CD14-positive monocyte (primary cell): ENCODE results near the gene CD55. TPM values are rescaled to one million over a fixed set of nuclear protein-coding genes. Genes with fewer than 3 reads are reported as not detected.

Source experiments
- DNase-seq, 3 donors: peaks; one replicate each; pipeline ENCODE4 v3.0.0-alpha.2; 2011 to 2022
- H2AFZ ChIP-seq: 2 replicates; pipeline ENCODE4 v1.6.0; 2012; ENCODE audit warnings: mild to moderate bottlenecking, low read depth, low read length, inconsistent platforms; ENCODE audit not compliant: insufficient read depth, poor library complexity, severe bottlenecking
- H3K27ac ChIP-seq, 2 donors: 1 replicate in 1 of 2; 2 replicates in 1 of 2; pipeline ENCODE4 v1.5.1; 2012 to 2013; ENCODE audit warnings: low read length in 2 of 2, control low read depth in 1 of 2, inconsistent platforms in 1 of 2, low read depth in 1 of 2, mild to moderate bottlenecking in 1 of 2
- H3K27me3 ChIP-seq, 2 donors: one replicate each; pipeline versions ENCODE4 v1.6.0 to v1.6.1; 2011 to 2013; ENCODE audit warnings: low read length in 2 of 2; ENCODE audit not compliant: control insufficient read depth in 2 of 2, insufficient read depth in 2 of 2
- H3K36me3 ChIP-seq, 2 donors: replicated peaks in 1 of 2; 1 replicate in 1 of 2; 2 replicates in 1 of 2; pipeline versions ENCODE4 v1.5.1 to v1.6.1; 2012 to 2013; ENCODE audit warnings: low read length in 2 of 2, control low read depth in 1 of 2, inconsistent platforms in 1 of 2, mild to moderate bottlenecking in 1 of 2; ENCODE audit not compliant: insufficient read depth in 2 of 2, control insufficient read depth in 1 of 2
- H3K4me1 ChIP-seq, 2 donors: 1 replicate in 1 of 2; 2 replicates in 1 of 2; pipeline versions ENCODE4 v1.5.1 to v1.6.1; 2012 to 2013; ENCODE audit warnings: low read length in 2 of 2, control low read depth in 1 of 2, inconsistent platforms in 1 of 2, mild to moderate bottlenecking in 1 of 2, moderate library complexity in 1 of 2; ENCODE audit not compliant: insufficient read depth in 2 of 2, control insufficient read depth in 1 of 2
- H3K4me2 ChIP-seq: replicated peaks from 2 replicates; pipeline ENCODE3; 2012; ENCODE audit warnings: low read length, moderate library complexity, mild to moderate bottlenecking; ENCODE audit not compliant: poor library complexity, severe bottlenecking; ENCODE audit errors: extremely low read depth
- H3K4me3 ChIP-seq, 3 experiments: fragments of 200-600 bp in 1 of 3; sonication (generic) in 1 of 3; replicated peaks in 1 of 3; 1 replicate in 2 of 3; 2 replicates in 1 of 3; pipeline ENCODE4 v1.5.1; 2011 to 2013; ENCODE audit warnings: low read length in 3 of 3, mild to moderate bottlenecking in 3 of 3, control low read depth in 2 of 3, low read depth in 2 of 3, inconsistent platforms in 1 of 3, moderate library complexity in 1 of 3
- H3K79me2 ChIP-seq: 2 replicates; pipeline ENCODE4 v1.6.0; 2012; ENCODE audit warnings: mild to moderate bottlenecking, control low read depth, inconsistent platforms, low read length, moderate library complexity; ENCODE audit not compliant: insufficient read depth
- H3K9ac ChIP-seq: 2 replicates; pipeline ENCODE4 v1.6.0; 2017; ENCODE audit warnings: low read length, mild to moderate bottlenecking; ENCODE audit not compliant: insufficient read depth, poor library complexity, severe bottlenecking
- H3K9me3 ChIP-seq, 2 donors: replicated peaks in 1 of 2; 1 replicate in 1 of 2; 2 replicates in 1 of 2; pipeline versions ENCODE4 v1.5.1 to v1.6.1; 2012 to 2013; ENCODE audit warnings: low read length in 2 of 2, control low read depth in 1 of 2; ENCODE audit not compliant: control insufficient read depth in 1 of 2, insufficient read depth in 1 of 2
- H4K20me1 ChIP-seq: 2 replicates; pipeline ENCODE4 v1.6.0; 2012; ENCODE audit warnings: mild to moderate bottlenecking, low read length, control low read depth, moderate library complexity; ENCODE audit not compliant: insufficient read depth
- H3K27ac Mint-ChIP-seq, 7 donors: one replicate each; pipeline ENCODE4 v1.8.0; 2020; ENCODE audit warnings: mild to moderate bottlenecking in 7 of 7, mixed read lengths in 7 of 7, moderate library complexity in 6 of 7, inconsistent platforms in 2 of 7
- H3K27me3 Mint-ChIP-seq, 3 donors: one replicate each; pipeline ENCODE4 v1.8.0; 2021 to 2022; ENCODE audit warnings: low read depth in 3 of 3, mild to moderate bottlenecking in 3 of 3, mixed read lengths in 3 of 3, moderate library complexity in 3 of 3, inconsistent platforms in 1 of 3
- H3K36me3 Mint-ChIP-seq, 2 donors: one replicate each; pipeline ENCODE4 v1.8.0; 2020; ENCODE audit warnings: mixed read lengths in 2 of 2, inconsistent platforms in 1 of 2, mild to moderate bottlenecking in 1 of 2
- H3K4me1 Mint-ChIP-seq: one replicate; pipeline ENCODE4 v1.8.0; 2020; ENCODE audit warnings: mild to moderate bottlenecking, mixed read lengths
- H3K4me3 Mint-ChIP-seq, 2 donors: one replicate each; pipeline ENCODE4 v1.8.0; 2020; ENCODE audit warnings: mild to moderate bottlenecking in 2 of 2, mixed read lengths in 2 of 2, moderate library complexity in 1 of 2
- H3K9me3 Mint-ChIP-seq, 7 donors: one replicate each; pipeline ENCODE4 v1.8.0; 2020 to 2022; ENCODE audit warnings: mixed read lengths in 7 of 7, mild to moderate bottlenecking in 6 of 7, moderate library complexity in 6 of 7, inconsistent platforms in 2 of 7
- WGBS: methylation state at CpG from one replicate; pipeline ENCODE4 v1.1.5; 2013; ENCODE audit warnings: missing lambda C conversion rate; ENCODE audit not compliant: insufficient coverage; 5-methylcytosine and 5-hydroxymethylcytosine counted together
- intact Hi-C, 2 donors: fragments of 100-400 bp; cut with micrococcal nuclease; formaldehyde crosslinking; loops; one replicate each; pipeline versions ENCODE4 v1.15.0 to v1.15.1; 2023
- polyA plus RNA-seq, 3 donors: library from polyadenylated mRNA; depleted of rRNA in 1 of 3; unstranded in 2 of 3; stranded (reverse) in 1 of 3; fragments of 300-500 nt in 2 of 3; fragments of >200 nt in 1 of 3; fragmentation: Illumina TruSeq in 2 of 3; gene quantifications; 1 replicate in 2 of 3; 2 replicates in 1 of 3; pipeline ENCODE4 v1.2.3, GENCODE V29; 2012 to 2021
- TF ChIP-seq, protein P1 (sequence below): fragments of 200-600 bp; IDR thresholded peaks from one replicate; pipeline ENCODE4 v1.8.0; 2022; ENCODE audit warnings: antibody characterized with exemption, mild to moderate bottlenecking

Gene CD55
- polyA plus RNA-seq, 3 donors = 171 to 221 (median 182) TPM

DNA sequence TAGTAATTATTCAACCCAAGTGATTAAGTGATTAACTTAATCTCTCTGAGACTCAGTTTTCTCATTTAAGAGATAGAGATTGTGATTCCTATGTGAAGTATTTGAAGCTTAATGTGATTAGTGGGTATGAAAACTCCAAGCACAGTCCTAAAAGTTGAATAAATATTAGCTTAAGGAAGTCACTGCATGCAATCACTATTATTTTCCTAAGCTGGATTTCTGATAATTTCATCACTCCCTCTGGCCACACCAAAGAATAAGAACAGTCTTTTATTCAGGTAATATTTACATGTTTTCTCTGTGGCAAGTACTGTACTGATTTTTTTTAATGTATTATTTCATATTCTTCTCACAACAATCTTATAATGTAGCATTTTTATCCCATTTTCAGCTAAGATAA, 31.1 kb downstream of the CD55 start:
- Histone ChIP-seq H3K4me2 (no peak overlapping the region), H3K4me3 (no peak overlapping the region), H3K36me3 (peaks cover 63 to 93% of the 10 kb centered on the region in 2 donors), H3K9ac (no peak overlapping the region), H4K20me1 (peaks cover 99% of the 10 kb centered on the region), H2AFZ (no peak overlapping the region), H3K27me3 (no peaks in the 10 kb centered on the region), H3K79me2 (peaks cover 37% of the 10 kb centered on the region), H3K27ac (no peak overlapping the region), H3K9me3 (no peaks in the 10 kb centered on the region), H3K4me1 (no peaks in the 10 kb centered on the region)
- DNase-seq = no peak
- TF ChIP-seq, protein P1, sequence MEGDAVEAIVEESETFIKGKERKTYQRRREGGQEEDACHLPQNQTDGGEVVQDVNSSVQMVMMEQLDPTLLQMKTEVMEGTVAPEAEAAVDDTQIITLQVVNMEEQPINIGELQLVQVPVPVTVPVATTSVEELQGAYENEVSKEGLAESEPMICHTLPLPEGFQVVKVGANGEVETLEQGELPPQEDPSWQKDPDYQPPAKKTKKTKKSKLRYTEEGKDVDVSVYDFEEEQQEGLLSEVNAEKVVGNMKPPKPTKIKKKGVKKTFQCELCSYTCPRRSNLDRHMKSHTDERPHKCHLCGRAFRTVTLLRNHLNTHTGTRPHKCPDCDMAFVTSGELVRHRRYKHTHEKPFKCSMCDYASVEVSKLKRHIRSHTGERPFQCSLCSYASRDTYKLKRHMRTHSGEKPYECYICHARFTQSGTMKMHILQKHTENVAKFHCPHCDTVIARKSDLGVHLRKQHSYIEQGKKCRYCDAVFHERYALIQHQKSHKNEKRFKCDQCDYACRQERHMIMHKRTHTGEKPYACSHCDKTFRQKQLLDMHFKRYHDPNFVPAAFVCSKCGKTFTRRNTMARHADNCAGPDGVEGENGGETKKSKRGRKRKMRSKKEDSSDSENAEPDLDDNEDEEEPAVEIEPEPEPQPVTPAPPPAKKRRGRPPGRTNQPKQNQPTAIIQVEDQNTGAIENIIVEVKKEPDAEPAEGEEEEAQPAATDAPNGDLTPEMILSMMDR = no peak
- Mint-ChIP-seq H3K4me1 (peaks cover 18% of the 10 kb centered on the region), H3K36me3 (peaks cover 73 to 85% of the 10 kb centered on the region in 2 donors), H3K4me3 (no peak overlapping the region), H3K27ac (no peak overlapping the region), H3K27me3 (no peaks in the 10 kb centered on the region), H3K9me3 (peaks cover 0 to 6% (median 0%) of the 10 kb centered on the region in 7 donors)
- intact Hi-C loops = no loop called here

GRCh38 chr1:207355060-207355459, 33.6 kb downstream of the CD55 start:
- H3K27me3 ChIP-seq = no peaks in the 10 kb centered on the region
- peak overlapping the region in 1 of 7 donors; percentile 68 for H3K27ac Mint-ChIP-seq
- DNase-seq = no peak

More at GRCh38 chr1:207355060-207355459, 33.6 kb downstream of the CD55 start:
- H2AFZ ChIP-seq = no peak overlapping the region
- Mint-ChIP-seq H3K36me3 (peaks cover 74 to 81% of the 10 kb centered on the region in 2 donors), H3K9me3 (no peaks in the 10 kb centered on the region), H3K4me3 (no peak overlapping the region), H3K4me1 (peaks cover 14% of the 10 kb centered on the region), H3K27me3 (no peaks in the 10 kb centered on the region)
- H3K9me3 ChIP-seq = no peaks in the 10 kb centered on the region
- peaks cover 60 to 94% of the 10 kb centered on the region in 2 donors for H3K36me3 ChIP-seq
- intact Hi-C loops = no loop called here
- H3K4me1 ChIP-seq = no peaks in the 10 kb centered on the region
- no peak overlapping the region for H3K9ac ChIP-seq
- H3K79me2 ChIP-seq = peaks cover 12% of the 10 kb centered on the region
- H3K4me3 ChIP-seq = no peak overlapping the region
- no peak overlapping the region for H3K4me2 ChIP-seq
- no CpG with 5 or more reads among the region's 1 CpG for WGBS
- TF ChIP-seq, protein P1 = no peak
- peaks cover 99% of the 10 kb centered on the region for H4K20me1 ChIP-seq
- no peak overlapping the region for H3K27ac ChIP-seq
